Large intestine (tissue), 3 donors: ENCODE measurements around the gene CARMIL1. TPM values are rescaled to one million over a fixed set of nuclear protein-coding genes. Genes with fewer than 3 reads are reported as not detected.

Experiments used
- DNase-seq, 2 donors: peaks; one replicate each; pipeline versions ENCODE4 v3.0.0 to v3.0.0-alpha.2; 2013
- H3K27ac ChIP-seq: one replicate; pipeline ENCODE4 v1.5.1; 2013; ENCODE audit warnings: low read length
- H3K27me3 ChIP-seq: 2 replicates; pipeline ENCODE4 v1.6.1; 2013; ENCODE audit warnings: low read length; ENCODE audit not compliant: control insufficient read depth, insufficient read depth
- H3K36me3 ChIP-seq: 2 replicates; pipeline ENCODE4 v1.6.1; 2013; ENCODE audit warnings: low read length; ENCODE audit not compliant: control insufficient read depth, insufficient read depth
- H3K4me1 ChIP-seq: one replicate; pipeline ENCODE4 v1.6.1; 2013; ENCODE audit warnings: low read length; ENCODE audit not compliant: control insufficient read depth, insufficient read depth
- H3K4me3 ChIP-seq: one replicate; pipeline ENCODE4 v1.5.1; 2013; ENCODE audit warnings: low read length
- H3K9me3 ChIP-seq: one replicate; pipeline ENCODE4 v1.6.1; 2013; ENCODE audit warnings: mild to moderate bottlenecking, low read depth, low read length, moderate library complexity; ENCODE audit not compliant: control insufficient read depth
- WGBS: methylation state at CpG from one replicate; pipeline ENCODE4 v1.1.5; 2013; ENCODE audit warnings: low lambda C conversion rate; ENCODE audit not compliant: insufficient coverage; 5-methylcytosine and 5-hydroxymethylcytosine counted together
- polyA plus RNA-seq: library from polyadenylated mRNA; unstranded; fragments of 120-200 nt; gene quantifications from one replicate; pipeline ENCODE4 v1.2.1, GENCODE V29; 2013

Gene CARMIL1
- polyA plus RNA-seq, 1 donor = 32.2 TPM

DNA sequence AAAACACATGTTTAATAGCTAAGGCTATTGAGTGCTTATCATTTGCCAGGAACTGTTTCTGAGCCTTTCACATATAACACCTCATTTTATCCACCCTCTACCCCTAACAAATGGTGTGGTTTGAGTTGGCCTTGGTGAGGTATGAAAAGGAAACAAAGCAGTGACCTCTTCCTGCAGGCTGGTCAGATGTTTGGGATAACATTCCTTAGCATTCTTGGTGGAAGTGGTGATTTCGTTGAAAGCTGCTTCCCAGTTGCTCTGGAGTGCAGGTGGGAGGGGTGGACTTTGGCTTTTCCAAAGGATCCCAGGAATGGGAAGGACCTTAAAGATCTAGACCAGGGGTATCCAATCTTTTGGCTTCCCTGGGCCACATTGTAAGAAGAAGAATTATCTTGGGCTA is 41.3 kb downstream of the CARMIL1 start:
- Histone ChIP-seq H3K9me3 (no peaks in the 10 kb centered on the region), H3K27ac (no peak overlapping the region), H3K36me3 (no peaks in the 10 kb centered on the region), H3K4me3 (no peak overlapping the region), H3K4me1 (peaks cover 18% of the 10 kb centered on the region), H3K27me3 (no peaks in the 10 kb centered on the region)
- whole genome bisulfite sequencing = no CpG with 5 or more reads among the region's 1 CpG
- DNase-seq = no peak

DNA sequence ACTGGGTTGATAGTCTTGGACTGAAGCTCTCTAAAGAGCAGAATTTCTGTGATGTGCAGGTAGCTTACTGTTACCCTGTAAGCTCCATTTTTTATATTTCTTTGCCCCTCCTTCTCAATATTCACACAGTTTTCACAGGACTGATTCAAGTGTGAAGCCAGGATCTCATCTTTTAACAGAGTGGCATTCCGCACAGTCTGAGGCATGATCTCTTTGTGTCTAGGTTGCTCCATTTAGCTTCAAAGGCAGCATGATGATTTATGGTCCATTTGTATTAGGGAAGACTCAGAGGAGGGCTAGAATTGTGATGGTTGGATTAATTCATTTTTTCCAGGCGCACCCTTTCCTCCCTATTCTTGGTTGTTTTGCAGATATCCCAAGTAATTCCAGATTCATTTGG is 43.5 kb downstream of the CARMIL1 start:
- H3K4me3 ChIP-seq = no peak overlapping the region
- H3K9me3 ChIP-seq = no peaks in the 10 kb centered on the region
- no peaks in the 10 kb centered on the region for H3K36me3 ChIP-seq
- H3K27me3 ChIP-seq = no peaks in the 10 kb centered on the region
- WGBS = no CpG with 5 or more reads among the region's 2 CpGs
- no peak overlapping the region for H3K27ac ChIP-seq
- DNase-seq = no peak
- H3K4me1 ChIP-seq = peaks cover 19% of the 10 kb centered on the region

DNA sequence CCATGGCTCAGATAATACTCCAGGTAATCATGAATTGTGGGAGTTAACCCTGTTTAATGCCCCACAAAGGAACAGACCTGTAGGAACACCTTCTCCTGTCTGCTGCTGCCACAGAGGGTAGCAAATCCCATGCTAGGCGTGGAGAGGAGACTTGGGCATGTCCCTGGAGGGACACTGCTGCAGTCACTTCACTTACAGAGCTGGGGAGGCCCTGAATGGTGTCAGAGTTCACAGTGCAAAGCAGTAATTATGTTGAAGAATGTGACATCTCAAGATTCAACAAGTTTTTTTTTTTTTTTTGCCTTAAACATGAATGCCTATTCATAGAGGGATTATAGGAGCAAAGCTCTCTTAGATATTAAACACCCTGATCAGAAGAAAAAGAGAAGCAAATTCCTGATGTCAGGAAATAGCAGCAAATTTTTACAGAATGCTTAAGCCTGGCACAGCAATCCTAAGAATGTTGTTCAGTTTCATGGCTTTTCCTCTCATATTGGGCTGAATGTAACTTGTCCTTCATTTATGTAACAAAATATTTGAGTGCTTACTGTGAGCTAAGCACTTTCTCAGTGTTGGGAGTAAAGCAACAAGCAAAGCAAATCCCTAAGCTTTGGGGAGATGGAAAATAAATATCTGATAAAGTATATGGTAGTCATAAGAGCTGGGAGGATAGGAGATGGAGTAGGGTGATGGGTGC is 45.0 kb downstream of the CARMIL1 start:
- Histone ChIP-seq H3K27me3 (no peaks in the 10 kb centered on the region), H3K27ac (peak overlapping the region; percentile 22), H3K36me3 (no peaks in the 10 kb centered on the region), H3K9me3 (no peaks in the 10 kb centered on the region), H3K4me3 (no peak overlapping the region), H3K4me1 (peaks cover 19% of the 10 kb centered on the region)
- no CpG with 5 or more reads among the region's 1 CpG for WGBS
- DNase-seq = peak in 1 of 2 donors; percentile 48

DNA sequence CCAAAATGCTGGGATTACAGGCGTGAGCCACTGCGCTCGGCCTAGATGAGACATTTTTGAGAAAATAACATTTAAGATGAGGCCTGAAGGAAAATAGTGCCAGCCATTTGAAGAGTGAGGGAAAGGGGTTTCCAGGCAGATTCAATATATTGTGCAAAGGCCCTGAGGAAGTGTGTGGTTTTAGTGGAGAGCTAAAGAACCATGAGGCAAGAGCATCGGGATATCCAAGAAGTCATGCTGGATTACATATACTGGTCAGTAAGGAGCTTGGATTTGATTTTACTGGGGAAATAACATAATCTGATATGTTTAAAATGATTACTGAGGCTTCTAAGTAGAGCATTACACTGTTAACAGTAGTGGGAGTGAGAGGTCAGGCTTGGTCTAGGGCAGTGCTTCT is 47.0 kb downstream of the CARMIL1 start:
- Histone ChIP-seq H3K27ac (no peak overlapping the region), H3K4me3 (no peak overlapping the region), H3K27me3 (no peaks in the 10 kb centered on the region), H3K36me3 (no peaks in the 10 kb centered on the region), H3K4me1 (peaks cover 17% of the 10 kb centered on the region), H3K9me3 (no peaks in the 10 kb centered on the region)
- no CpG with 5 or more reads among the region's 4 CpGs for WGBS
- no peak for DNase-seq

DNA sequence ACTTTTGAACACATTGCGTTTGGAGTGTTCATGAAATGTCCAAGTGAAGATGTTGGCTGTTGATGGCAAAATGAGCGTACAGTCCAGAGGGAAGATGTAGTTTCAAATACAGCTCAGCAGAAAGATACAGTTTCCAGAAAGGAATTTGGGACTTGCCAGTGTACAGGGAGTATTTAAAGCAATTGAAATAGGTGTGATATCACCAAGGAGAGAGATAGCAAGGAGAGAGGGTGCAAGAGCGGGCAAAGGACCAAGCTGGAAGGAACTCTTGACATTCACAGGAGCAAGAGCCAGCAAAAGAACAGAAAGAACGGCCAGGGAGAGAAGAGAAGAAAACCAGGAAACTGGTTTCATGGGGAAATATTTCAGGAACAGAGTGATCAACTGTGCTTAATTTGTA is 47.8 kb downstream of the CARMIL1 start:
- H3K4me1 ChIP-seq = peaks cover 20% of the 10 kb centered on the region
- no peaks in the 10 kb centered on the region for H3K9me3 ChIP-seq
- no peaks in the 10 kb centered on the region for H3K36me3 ChIP-seq
- H3K4me3 ChIP-seq = no peak overlapping the region
- 95% methylated on average over 3 of the region's 4 CpGs for WGBS
- DNase-seq = no peak
- H3K27me3 ChIP-seq = no peaks in the 10 kb centered on the region
- H3K27ac ChIP-seq = no peak overlapping the region

DNA sequence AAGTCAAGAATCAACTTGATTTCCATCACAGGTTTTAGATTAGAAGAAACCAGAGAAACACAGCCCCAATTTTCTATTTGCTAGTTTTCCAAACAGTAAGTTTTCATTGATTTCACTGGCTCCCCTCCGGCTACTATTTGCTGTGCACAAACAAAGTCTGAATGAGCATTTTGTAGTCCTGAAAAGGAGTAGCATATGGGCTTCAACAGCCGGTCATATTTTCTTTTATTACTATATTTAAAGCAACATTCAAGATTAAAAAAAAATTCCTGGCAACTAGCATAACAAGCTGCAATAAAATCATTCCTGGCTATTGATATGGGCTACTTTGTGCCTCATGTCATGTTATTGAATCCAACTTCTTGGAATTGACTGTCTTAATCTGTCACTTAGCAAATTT is 48.3 kb downstream of the CARMIL1 start:
- no peak overlapping the region for H3K4me3 ChIP-seq
- no peak overlapping the region for H3K27ac ChIP-seq
- no CpG with 5 or more reads among the region's 2 CpGs for WGBS
- DNase-seq = no peak
- no peaks in the 10 kb centered on the region for H3K9me3 ChIP-seq
- H3K4me1 ChIP-seq = peaks cover 20% of the 10 kb centered on the region
- no peaks in the 10 kb centered on the region for H3K27me3 ChIP-seq
- H3K36me3 ChIP-seq = no peaks in the 10 kb centered on the region

DNA sequence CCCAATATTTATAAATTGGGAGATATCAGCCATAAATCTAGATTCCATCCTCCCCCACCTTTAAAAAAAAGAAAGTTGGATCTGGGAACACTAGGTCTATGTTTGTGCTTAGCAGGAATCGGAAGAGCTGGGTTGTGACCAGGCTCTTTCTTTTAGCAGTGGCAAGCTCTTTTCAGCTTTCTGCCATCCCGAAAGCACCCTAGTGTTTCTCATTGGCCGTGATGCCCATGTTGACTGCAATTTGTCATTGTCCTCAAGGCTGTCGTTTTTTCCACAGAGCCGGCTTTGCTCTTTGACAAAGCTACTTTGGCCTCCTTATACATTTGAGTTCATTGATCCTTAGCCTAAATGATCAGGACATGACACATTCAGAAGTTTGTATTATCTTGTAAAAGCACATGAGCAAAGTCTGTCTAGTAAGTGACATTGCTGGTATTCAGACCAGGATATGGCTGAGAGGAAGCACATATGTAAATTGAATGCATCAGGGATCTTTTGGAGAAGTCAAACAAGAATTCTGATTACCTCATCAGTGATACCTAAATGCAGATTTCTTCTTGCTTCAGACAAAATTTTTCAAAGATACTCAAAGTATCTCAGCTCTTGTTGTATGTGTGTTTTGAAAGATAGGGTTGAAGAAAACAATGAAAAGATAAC is 50.1 kb downstream of the CARMIL1 start:
- WGBS = 46% methylated on average over 2 of the region's 5 CpGs
- Histone ChIP-seq H3K36me3 (no peaks in the 10 kb centered on the region), H3K9me3 (no peaks in the 10 kb centered on the region), H3K27me3 (no peaks in the 10 kb centered on the region), H3K27ac (no peak overlapping the region), H3K4me3 (no peak overlapping the region), H3K4me1 (peaks cover 16% of the 10 kb centered on the region)
- DNase-seq = peak in 1 of 2 donors; percentile 42

DNA sequence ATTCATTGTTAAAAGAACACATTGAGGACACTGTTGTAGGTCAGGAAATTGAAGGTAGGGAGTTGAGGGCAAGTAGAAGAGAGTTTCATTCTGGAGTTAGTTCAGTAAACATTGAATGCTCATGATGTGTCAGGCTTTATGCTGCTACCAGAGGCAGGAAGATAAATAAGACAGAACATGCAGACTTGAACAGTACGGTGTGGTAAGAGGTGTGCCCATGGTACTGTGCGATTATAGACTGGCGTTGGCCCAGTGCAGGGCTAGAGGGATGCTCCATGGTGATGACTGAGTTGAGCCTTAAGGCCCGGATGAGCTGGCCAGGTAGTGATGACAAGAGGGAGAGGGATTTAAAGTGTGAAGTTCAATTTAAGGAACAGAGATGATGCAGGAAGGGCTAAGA is 50.8 kb downstream of the CARMIL1 start:
- Histone ChIP-seq H3K4me1 (peaks cover 10% of the 10 kb centered on the region), H3K9me3 (no peaks in the 10 kb centered on the region), H3K4me3 (no peak overlapping the region), H3K27me3 (no peaks in the 10 kb centered on the region), H3K27ac (no peak overlapping the region), H3K36me3 (no peaks in the 10 kb centered on the region)
- WGBS = 80% methylated on average over 2 of the region's 4 CpGs
- peak in 1 of 2 donors; percentile 22 for DNase-seq

DNA sequence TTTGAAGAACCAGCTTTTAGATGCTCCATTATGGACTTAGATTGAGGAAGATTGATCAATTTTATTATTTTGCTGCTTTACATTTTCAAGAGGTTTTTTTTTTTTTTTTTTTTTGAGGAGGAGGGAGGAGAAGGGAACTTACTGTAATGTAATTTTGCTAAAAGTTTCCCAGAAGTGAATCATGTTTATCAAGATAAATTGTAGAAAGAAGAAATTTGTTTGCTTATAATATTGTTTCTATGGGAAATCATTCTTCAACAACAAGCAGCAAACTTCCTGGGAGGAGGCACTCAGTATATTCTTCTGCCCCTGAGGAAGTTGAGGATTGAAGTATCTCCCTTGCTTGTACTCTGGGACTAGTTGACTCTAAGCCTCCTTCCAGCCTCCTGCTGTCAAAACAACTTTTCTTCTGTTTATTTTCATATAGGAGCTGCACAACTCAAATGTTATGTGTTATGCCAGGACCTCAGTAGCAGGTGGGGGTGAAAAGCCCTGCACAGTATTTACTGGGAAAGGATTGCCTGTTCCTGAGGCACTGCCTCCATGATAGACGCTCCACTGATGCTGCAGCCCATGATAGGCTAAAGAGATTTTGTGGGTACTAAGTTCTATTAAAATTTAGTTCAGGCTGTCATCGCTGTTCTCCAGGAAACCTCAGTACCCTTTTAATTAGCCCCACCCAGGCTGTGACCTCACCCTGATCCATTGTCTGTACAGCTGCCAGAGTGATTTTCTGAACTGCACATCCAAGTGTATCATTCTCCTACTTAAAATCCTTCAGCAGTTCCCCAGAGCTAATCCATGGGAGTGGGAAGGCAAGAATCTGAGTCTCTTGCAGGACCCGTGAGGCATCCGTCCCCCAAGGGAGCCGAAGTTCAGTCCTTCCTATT is 51.9 kb downstream of the CARMIL1 start:
- no peak overlapping the region for H3K27ac ChIP-seq
- peaks cover 15% of the 10 kb centered on the region for H3K4me1 ChIP-seq
- no peak overlapping the region for H3K4me3 ChIP-seq
- no peak for DNase-seq
- H3K36me3 ChIP-seq = no peaks in the 10 kb centered on the region
- no peaks in the 10 kb centered on the region for H3K9me3 ChIP-seq
- WGBS = 80% methylated on average over 1 of the region's 5 CpGs
- no peaks in the 10 kb centered on the region for H3K27me3 ChIP-seq

DNA sequence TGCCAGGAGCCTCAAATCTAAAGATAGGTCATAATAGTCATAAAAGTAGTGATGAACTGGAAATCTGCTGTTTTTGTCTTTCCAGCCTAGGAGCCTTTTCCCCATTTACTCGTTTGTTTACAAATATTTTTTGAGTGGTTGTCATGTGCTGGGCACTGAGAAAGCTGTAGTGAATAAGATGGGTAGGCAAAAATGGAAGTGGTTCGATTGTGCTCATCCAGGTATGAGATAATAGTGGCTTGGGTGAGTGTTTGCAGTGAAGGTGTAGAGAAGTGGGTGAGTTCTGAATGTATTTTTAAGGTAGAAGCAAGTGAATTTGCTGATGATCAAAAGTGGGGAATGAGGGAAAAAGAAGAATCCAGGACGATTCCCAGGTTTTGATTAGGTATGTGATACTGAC is 53.0 kb downstream of the CARMIL1 start:
- Histone ChIP-seq H3K9me3 (no peaks in the 10 kb centered on the region), H3K27ac (no peak overlapping the region), H3K36me3 (no peaks in the 10 kb centered on the region), H3K27me3 (no peaks in the 10 kb centered on the region), H3K4me3 (no peak overlapping the region), H3K4me1 (peaks cover 17% of the 10 kb centered on the region)
- DNase-seq = no peak
- 90% methylated on average over 2 of the region's 3 CpGs for WGBS
